K562 (cell line): ENCODE data around the gene PTPN9. TPM values are rescaled to one million over a fixed set of nuclear protein-coding genes. Genes with fewer than 3 reads are reported as not detected.

ENCODE experiments used
- ARHGAP35 ChIP-seq: fragments of 450-650 bp; IDR thresholded peaks from 2 replicates; pipeline ENCODE4 v1.6.1; 2018; ENCODE audit not compliant: partially characterized antibody
- BDP1 ChIP-seq: IDR thresholded peaks from 3 replicates; pipeline ENCODE4 v1.6.1; 2011; ENCODE audit not compliant: insufficient read length, insufficient read depth
- ETV5 ChIP-seq: sonication (generic); formaldehyde crosslinking; IDR thresholded peaks from 2 replicates; pipeline ENCODE4 v1.4.0; 2020; ENCODE audit warnings: low read depth, mild to moderate bottlenecking, missing genetic modification reagents
- FOXM1 ChIP-seq, 2 experiments: fragments of 450-650 bp in 1 of 2; sonication (generic) in 1 of 2; formaldehyde crosslinking in 1 of 2; IDR thresholded peaks; 2 replicates each; pipeline versions ENCODE4 v1.6.1 to v1.9.0; 2017 to 2022; ENCODE audit warnings: low read depth in 2 of 2, mild to moderate bottlenecking in 2 of 2, missing genetic modification reagents in 1 of 2, moderate library complexity in 1 of 2
- FOXP1 ChIP-seq: sonication (generic); formaldehyde crosslinking; IDR thresholded peaks from 2 replicates; pipeline ENCODE4 v1.8.0; 2022; ENCODE audit warnings: mild to moderate bottlenecking, missing genetic modification reagents
- HNRNPUL1 ChIP-seq: fragments of 200-400 bp; formaldehyde crosslinking; IDR thresholded peaks from 2 replicates; pipeline ENCODE4 v1.6.1; 2017; ENCODE audit warnings: low read length
- KAT7 ChIP-seq: sonication (generic); formaldehyde crosslinking; IDR thresholded peaks from 2 replicates; pipeline ENCODE4 v1.8.0; 2022; ENCODE audit warnings: missing genetic modification reagents, mild to moderate bottlenecking, borderline replicate concordance
- NFYB ChIP-seq: IDR thresholded peaks from 2 replicates; pipeline ENCODE4 v1.6.1; 2011; ENCODE audit warnings: mild to moderate bottlenecking, moderate library complexity; ENCODE audit not compliant: insufficient read length; ENCODE audit errors: extremely low read depth
- NRF1 ChIP-seq, 2 experiments: fragments of 450-650 bp; IDR thresholded peaks in 1 of 2; conservative IDR thresholded peaks in 1 of 2; 2 replicates each; pipeline ENCODE4 v1.6.1; 2014; ENCODE audit warnings: mild to moderate bottlenecking in 2 of 2
- OTX1 ChIP-seq: fragments of 450-650 bp; formaldehyde crosslinking; IDR thresholded peaks from 2 replicates; pipeline ENCODE4 v1.4.0; 2022; ENCODE audit warnings: mild to moderate bottlenecking
- PHB2 ChIP-seq: fragments of 450-650 bp; IDR thresholded peaks from 2 replicates; pipeline ENCODE4 v1.6.1; 2017; ENCODE audit warnings: low read depth
- RBM22 ChIP-seq: fragments of 200-400 bp; formaldehyde crosslinking; IDR thresholded peaks from 2 replicates; pipeline ENCODE4 v1.6.1; 2018; ENCODE audit warnings: low read length, low read depth; ENCODE audit not compliant: poor library complexity, severe bottlenecking
- SMAD2 ChIP-seq: fragments of 150-350 bp; IDR thresholded peaks from 2 replicates; pipeline ENCODE4 v1.6.1; 2014; ENCODE audit warnings: low read depth, mild to moderate bottlenecking, low read length
- TAF1 ChIP-seq: IDR thresholded peaks from 2 replicates; pipeline ENCODE4 v1.6.1; 2011; ENCODE audit warnings: mild to moderate bottlenecking, low read length, moderate library complexity; ENCODE audit not compliant: insufficient read depth, control insufficient read depth, severe bottlenecking; ENCODE audit errors: extremely low read depth
- TEAD2 ChIP-seq: fragments of 450-650 bp; IDR thresholded peaks from 2 replicates; pipeline ENCODE4 v1.6.1; 2016; ENCODE audit warnings: missing genetic modification characterization, control low read depth, missing compliant biosample characterization
- VEZF1 ChIP-seq: fragments of 200-800 bp; sonication (Bioruptor generic); IDR thresholded peaks from 2 replicates; pipeline ENCODE4 v1.6.1; 2017; ENCODE audit warnings: missing genetic modification characterization, missing compliant biosample characterization
- ZKSCAN3 ChIP-seq: fragments of 250-450 bp; sonication (Bioruptor Pico); IDR thresholded peaks from 2 replicates; pipeline ENCODE4 v1.4.0; 2020
- ZNF609 ChIP-seq: sonication (generic); formaldehyde crosslinking; IDR thresholded peaks from 2 replicates; pipeline ENCODE4 v1.8.1; 2023; ENCODE audit warnings: missing genetic modification reagents, mild to moderate bottlenecking, borderline replicate concordance
- ZNF707 ChIP-seq: fragments of 250-450 bp; sonication (Bioruptor Pico); conservative IDR thresholded peaks from 2 replicates; pipeline ENCODE4 v1.8.0; 2022; ENCODE audit warnings: inconsistent platforms, mild to moderate bottlenecking, moderate library complexity
- polyA plus RNA-seq, 8 experiments: library from polyadenylated mRNA; depleted of rRNA in 4 of 8; stranded (reverse) in 5 of 8; unstranded in 3 of 8; fragments of >200 nt; fragmentation: Nextera tagmentation in 2 of 8; fragmentation: Illumina TruSeq in 1 of 8; extraction: Ambion mirVana in 2 of 8; extraction: Trizol in 1 of 8; gene quantifications; 2 replicates each; pipeline versions ENCODE4 v1.2.1 to v1.2.3, GENCODE V29; 2011 to 2014; ENCODE audit warnings: inconsistent platforms in 1 of 8, missing spikeins in 1 of 8
- total RNA-seq, 7 experiments: library from RNA; depleted of rRNA in 6 of 7; stranded (reverse); fragments of >200 nt in 6 of 7; fragmentation: Illumina TruSeq in 2 of 7; extraction: Trizol in 2 of 7; gene quantifications; 2 replicates each; pipeline versions ENCODE4 v1.2.1 to v1.2.3, GENCODE V29; 2011 to 2021; ENCODE audit warnings: low replicate concordance in 1 of 7

Gene PTPN9
- total and polyA plus RNA-seq, 9 of the 15 experiments (the other 6 are each of a cell fraction or from before 2014, with no cell fraction given) = 5.0 to 24.0 (median 14.2) TPM

GRCh38 chr15:75625542-75626347 is 46.6 kb upstream of the PTPN9 start, which contains the start of gene SNUPN (continued):
- TF ChIP-seq ZNF609 (CRISPR knock-in tag) (no peak), NFYB (peak; percentile 19), ZKSCAN3 (no peak), KAT7 (CRISPR knock-in tag) (0 out of 2 replicates have a peak, but pooled peaks have one; percentile 39), FOXP1 (no peak; the same call in 1 of the 2 replicates), BDP1 (no peak), PHB2 (no peak), NRF1 (conservative IDR thresholded peaks at IDR 0.05 in 1 of 2, IDR thresholded peaks at IDR 0.05 in 1 of 2) (peak; percentile 80 to 83), FOXM1 (IDR thresholded peaks at IDR 0.05; ENCODE audit: low read depth) (peak; percentile 84), FOXM1 (CRISPR knock-in tag; IDR thresholded peaks at IDR 0.05; ENCODE audit: low read depth) (peak; percentile 62; the same call in 1 of the 2 replicates), ARHGAP35 (no peak), OTX1 (CRISPR knock-in tag) (0 out of 2 replicates have a peak, but pooled peaks have one; percentile 65), ETV5 (CRISPR knock-in tag) (peak; percentile 95), RBM22 (no peak), TEAD2 (no peak), TAF1 (peak; percentile 75), VEZF1 (peak; percentile 92), HNRNPUL1 (no peak), ZNF707 (CRISPR knock-in tag) (no peak), SMAD2 (no peak)
